Measurements from ENCODE around the gene ETV7.
"Not testable (repeated sequence)": the region's sequence is repeated elsewhere in the genome, so short reads cannot be mapped to it uniquely, and the experiment has no call there.

Gene ETV7

GRCh38 chr6:36340306-36340617 lies 47.2 kb downstream of the ETV7 start:
- DNase-seq (ENCODE audit: low read depth): no peak

DNA sequence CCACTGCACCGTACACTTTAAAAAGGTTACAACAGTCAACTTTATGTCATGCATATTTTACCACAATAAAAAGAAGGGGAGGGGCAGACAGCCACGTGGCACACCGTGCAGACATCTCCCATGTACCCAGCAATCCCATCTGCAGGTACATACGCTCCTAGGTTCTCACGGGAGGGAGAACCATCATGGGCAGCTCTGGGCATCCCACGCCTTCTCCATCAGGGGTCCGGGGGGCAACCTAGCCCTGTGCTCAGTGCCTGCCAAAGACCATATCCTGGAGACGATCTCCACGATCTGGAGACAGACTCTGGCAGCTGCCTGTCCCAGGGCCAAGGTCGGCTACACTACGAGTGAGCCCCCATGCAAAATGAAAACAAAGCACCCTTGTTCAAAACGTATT lies 48.3 kb downstream of the ETV7 start:
- DNase-seq (ENCODE audit: low read depth): no peak

DNA sequence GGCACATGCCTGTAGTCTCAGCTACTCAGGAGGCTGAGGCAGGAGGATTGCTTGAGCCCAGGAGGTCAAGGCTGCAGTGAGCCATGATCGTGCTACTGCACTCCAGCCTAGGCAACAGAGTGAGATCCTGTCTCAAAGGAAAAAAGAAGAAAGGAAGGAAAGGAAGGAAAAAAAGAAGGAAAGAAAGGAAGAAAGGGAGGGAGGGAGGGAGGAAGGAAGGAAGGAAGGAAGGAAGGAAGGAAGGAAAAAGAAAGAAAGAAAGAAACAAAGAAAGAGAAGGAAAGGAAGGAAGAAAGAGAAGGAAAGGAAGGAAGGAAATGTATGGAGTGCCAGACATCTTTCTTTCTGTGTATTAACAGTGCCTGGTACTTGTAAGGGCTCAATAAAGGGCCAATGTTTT lies 49.2 kb downstream of the ETV7 start:
- DNase-seq (ENCODE audit: low read depth): not testable (repeated sequence)

DNA sequence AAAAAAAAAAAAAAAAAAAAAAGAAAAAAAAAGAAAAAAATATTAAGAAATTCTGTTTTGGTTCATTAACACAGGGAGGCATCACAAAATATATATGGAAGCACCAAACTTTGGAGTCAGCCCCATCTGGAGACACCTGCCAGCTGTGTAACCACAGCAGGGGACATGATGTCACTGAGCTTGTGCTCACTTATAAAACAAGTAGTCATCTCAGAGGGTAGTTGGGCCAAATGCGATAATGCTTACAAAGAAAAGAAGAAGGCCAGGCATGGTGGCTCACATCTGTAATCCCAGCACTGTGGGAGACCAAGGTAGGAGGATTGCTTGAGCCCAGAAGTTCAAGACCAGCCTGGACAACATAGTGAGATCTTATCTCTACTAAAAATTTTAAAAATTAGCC lies 49.7 kb downstream of the ETV7 start:
- DNase-seq (ENCODE audit: low read depth): no peak

DNA sequence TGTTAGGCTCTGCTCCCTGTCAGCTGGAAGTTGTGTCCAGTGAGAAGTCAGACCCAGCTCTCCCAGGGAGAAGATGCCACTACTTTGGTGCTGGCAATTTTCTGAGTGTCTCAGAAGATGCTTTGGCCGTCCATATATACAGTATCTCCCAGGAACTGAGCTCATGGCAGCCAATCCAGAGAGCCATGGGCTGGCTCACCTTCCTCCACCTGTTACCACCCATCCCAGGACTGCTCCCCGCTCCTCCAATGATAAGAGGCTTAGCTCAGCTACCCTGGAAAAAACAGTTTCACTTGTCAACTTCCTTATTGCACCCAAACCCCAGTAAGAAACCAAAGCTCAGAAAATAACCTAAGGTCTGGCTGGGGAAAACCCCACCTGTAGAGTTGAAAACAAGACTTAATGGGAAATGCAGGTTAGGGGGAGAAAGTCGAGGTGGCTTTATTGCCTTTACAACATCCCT lies 50.7 kb downstream of the ETV7 start, which contains the start of gene BNIP5:
TSS of gene BNIP5 (minus strand) at position 110 of the 463 bp plus-strand sequence. CDS start 6,198 bp downstream, outside the sequence.
- DNase-seq (ENCODE audit: low read depth): no peak

GRCh38 chr6:36336208-36336710 lies 51.2 kb downstream of the ETV7 start:
- DNase-seq (ENCODE audit: low read depth): no peak

DNA sequence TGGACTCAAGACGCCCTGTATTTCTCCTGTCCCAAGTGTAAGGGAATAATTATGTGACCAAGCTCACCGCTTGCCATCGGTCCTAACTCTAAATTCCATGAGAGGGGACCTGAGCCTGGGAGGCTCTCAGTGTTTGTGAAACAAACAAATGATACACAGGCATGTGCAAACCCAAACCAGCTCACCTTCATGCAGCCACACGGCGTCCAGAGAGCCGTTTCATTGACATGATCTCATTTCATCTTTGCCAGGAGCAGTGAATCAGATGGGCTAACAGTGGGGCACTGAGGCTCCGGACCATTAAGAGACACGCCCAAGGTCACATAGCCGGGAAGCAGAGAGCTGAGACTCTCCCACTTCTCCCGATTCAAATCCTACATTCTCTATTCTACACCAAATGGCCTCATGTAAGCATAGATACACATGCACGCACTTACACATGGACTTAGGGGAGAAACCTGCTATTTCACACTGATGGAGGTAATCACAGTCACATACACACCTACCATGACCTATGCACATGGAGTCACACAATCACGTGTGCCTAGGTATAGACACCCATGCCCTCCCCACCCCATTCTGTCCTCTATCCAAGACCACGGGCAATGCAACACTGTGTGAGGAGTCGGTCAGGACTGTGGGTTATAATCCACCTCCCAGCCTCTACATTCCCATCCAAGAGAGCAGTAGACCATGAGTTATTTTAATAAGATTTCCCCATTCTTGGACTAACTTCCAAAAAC lies 51.8 kb downstream of the ETV7 start:
- no peak for DNase-seq (ENCODE audit: low read depth)

DNA sequence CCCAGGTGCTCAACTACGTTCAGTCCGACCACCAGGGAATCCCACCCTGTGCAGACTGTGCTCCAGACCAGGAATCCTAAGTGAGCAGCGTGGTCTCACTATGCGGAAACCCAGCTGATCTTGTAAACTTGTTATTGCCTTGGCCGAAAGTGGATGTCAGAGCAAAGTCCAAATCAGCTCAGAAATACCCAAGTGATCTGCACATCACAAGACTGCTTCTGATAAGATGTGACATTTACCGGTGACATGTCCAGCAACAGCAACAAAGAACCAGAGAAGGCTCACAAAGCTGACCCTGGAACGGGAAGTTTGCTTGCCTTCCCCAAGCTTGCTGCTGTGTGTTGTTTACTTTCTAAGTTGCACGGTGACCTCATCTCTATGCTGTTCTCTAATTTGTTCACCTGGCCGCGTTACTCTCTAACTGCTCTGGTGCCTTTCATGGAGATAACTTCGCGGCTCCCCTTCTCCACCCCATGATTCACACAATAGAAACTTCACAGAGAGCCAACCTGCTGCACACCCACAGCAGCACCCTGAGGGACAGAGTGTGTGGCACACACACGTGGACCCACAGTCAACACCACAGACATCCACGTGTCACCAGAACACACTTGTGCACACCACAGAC lies 52.5 kb downstream of the ETV7 start:
- no peak for DNase-seq (ENCODE audit: low read depth)

- no peak for DNase-seq (ENCODE audit: low read depth)
Observed at GRCh38 chr6:36333931-36334725, 53.3 kb downstream of the ETV7 start.

- no peak for DNase-seq (ENCODE audit: low read depth)
Observed at GRCh38 chr6:36333171-36333895, 54.1 kb downstream of the ETV7 start.

- no peak for DNase-seq (ENCODE audit: low read depth)
Observed at GRCh38 chr6:36331381-36331780, 56.1 kb downstream of the ETV7 start.

DNA sequence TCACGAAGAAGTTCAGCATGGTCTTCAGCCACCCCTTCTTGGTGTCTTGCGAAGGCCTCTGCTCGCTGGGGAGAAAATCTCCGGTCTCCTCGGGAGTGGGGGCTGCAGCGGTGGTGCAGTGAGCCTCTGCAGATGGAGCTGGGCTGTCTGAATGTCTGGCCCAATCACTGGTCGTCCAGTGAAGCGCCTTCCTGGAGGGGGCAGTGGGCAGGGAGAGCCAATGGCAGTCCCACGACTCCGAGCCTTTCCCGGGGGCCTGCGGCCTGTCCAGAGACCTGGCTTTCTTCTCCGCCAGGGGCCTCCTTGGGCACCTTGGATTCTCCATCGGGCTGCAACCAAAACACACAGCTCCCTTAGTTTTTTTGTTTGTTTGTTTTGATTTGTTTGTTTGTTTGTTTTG lies 57.1 kb downstream of the ETV7 start:
- DNase-seq (ENCODE audit: low read depth): no peak

DNA sequence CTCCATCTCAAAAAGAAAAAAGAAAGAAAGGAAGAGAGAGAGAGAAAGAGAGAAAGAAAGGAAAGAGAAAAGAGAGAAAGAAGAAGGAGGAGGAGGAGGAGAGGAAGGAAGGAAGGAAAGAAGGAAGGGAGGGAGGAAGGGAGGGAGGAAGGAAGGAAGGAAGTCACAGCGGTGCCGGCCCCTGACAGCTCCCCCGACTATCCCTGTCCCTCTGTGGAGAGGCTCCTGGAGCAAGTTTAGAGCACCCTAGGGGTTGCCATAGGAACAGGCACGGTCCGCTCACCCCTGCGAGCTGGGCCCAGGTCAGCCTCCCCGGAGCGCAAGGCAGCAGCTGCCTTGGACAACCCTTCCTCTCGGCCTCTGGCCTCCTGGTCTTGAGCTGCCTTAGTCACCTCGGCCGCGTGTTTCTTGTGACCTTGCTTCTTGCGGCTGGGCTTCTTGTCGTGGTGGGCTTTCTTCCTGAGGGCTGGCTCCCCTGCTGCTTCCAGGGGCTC lies 57.6 kb downstream of the ETV7 start:
- no peak for DNase-seq (ENCODE audit: low read depth)

GRCh38 chr6:36328600-36328999 lies 58.9 kb downstream of the ETV7 start:
- no peak for DNase-seq (ENCODE audit: low read depth)

DNA sequence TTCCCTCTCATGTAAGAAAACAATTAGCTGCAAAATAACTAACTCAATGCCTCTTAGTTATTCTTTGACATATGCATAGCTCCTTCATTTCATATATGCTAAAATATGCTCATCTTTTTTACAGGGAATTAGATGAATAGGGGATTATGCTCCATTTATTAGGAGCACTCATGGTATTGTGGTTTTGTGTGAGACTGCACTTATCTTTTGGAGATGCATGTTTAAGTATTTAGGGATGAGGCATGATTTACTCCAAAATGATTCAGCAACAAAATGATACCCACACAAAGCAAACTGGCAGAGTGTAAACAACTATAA lies 59.6 kb downstream of the ETV7 start:
- DNase-seq (ENCODE audit: low read depth): no peak

DNA sequence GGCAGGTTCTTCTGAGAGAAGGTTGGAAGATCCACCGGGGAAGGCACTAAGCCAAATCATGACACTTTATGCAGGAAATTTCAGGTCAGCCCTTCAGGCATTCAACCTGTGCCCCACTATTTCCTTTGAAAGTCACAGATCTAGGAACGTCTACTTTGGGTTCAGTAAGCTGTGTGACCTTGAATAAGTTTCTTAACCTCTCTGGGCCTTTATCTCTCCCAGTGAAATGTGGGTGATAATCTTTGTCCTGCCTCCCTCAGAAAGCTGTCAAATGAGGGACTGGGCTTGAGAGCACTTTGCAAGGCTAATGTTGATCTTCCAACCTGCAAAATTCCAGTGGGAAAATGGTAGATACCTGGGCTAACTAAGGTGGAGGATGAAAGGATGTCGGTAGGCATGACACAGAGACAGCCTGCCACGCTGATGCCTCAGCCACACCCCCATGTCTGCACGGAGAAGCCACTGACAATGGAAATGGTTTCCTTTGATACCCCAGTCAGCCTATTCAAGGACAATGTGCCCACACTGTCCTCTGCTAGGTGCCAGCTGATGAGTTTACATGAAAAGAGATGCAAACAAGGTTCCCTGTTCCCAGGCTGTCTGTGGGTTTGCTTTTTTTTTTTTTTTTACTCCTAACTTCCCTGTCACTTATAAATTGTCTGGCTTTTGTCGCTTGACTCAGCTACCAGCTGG lies 60.1 kb downstream of the ETV7 start:
- no peak for DNase-seq (ENCODE audit: low read depth)

DNA sequence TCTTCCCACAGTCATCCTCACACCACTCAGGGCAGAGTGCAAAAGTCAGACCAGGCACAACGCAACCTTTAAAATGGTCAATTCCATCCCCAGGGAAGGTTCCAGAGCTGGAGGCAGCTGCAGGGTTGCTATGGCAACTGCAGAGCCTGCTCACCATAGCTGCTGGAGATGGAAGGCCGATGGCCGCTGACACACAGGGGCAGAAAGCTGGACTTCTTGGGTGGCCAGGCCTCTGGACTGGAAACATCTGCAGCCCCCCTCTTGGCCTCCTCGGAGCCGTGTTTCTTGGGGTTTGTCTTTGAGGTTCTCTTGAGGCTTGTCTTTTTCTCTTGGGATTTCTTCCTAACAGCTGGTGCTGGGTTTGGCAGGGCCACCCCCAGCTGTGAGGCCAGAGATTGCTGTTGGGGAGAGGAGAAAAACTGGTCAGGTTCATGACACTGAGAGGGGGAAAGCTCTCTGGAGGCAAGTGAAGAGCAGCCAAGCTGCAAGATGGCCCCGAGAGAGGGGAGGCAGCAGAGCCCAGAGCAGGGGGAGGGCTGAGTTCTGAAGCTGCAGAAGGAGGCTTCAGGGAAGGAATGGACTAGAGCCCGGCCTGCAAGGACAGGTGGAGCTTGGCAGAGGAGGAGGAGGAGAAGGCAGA lies 61.0 kb downstream of the ETV7 start:
- DNase-seq (ENCODE audit: low read depth): no peak

- no peak for DNase-seq (ENCODE audit: low read depth)
Observed at GRCh38 chr6:36324715-36325114, 62.8 kb downstream of the ETV7 start.

- no peak for DNase-seq (ENCODE audit: low read depth)
Observed at GRCh38 chr6:36324191-36324590, 63.3 kb downstream of the ETV7 start.

DNA sequence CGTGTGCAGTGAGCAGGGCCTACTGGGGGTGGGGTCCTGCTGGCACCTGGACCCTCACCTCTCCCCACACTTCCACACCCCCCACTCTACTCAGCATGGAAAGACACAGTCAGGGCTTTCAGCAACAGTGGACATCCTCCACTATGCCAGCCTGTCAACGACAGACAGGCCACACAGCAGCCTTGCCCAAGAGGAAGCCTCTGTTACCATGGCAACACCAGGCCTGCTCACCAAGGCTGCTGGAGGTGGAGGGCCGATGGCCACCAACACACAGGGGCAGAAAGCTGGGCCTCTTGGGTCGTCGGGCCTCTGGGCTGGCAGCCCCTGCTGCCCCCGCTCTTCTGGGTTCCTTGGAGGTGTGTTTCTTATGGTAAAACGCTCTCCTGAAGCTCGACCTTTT lies 64.4 kb downstream of the ETV7 start:
- no peak for DNase-seq (ENCODE audit: low read depth)

DNA sequence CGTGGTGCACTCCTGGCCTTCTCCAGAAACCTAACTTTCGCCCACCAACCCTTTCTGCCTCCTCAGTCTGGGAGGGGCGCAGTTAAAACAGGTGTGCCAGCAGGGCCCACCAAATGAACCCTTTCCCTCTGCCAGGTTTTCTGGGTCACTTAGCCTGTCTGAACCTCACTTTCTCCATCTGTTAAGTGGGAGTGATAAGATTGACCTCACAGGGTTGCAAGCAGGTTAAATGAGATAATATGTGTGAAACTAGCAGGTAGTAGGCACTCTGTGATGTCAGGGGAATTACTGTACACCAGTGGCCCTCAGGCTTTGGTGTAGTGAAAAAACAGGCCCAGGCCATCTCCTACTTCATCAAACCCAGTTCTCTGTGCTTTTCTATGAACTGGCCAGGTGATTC lies 64.9 kb downstream of the ETV7 start:
- no peak for DNase-seq (ENCODE audit: low read depth)
